ENCODE data around the gene DOP1A. TPM values are rescaled to one million over a fixed set of nuclear protein-coding genes. Genes with fewer than 3 reads are reported as not detected.

DOP1A gene
- total RNA-seq, 2 donors from 2014 or later = 26.1 to 27.4 TPM

- Histone ChIP-seq H3K27me3 (no peaks in the 10 kb centered on the region), H3K27ac (no peak overlapping the region), H3K4me1 (no peaks in the 10 kb centered on the region), H3K4me3 (no peak overlapping the region), H3K9me3 (no peaks in the 10 kb centered on the region), H3K36me3 (peaks cover 3% of the 10 kb centered on the region)
- no peak for DNase-seq (ENCODE audit: low spot score)
- TF ChIP-seq CTCF (IDR thresholded peaks at IDR 0.05) = peak; percentile 79 to 90
Observed at GRCh38 chr6:83055366-83055964, 12.0 kb upstream of the DOP1A start.

GRCh38 chr6:83057705-83058321, 9.7 kb upstream of the DOP1A start:
- Histone ChIP-seq H3K4me3 (no peak overlapping the region), H3K36me3 (peaks cover 3% of the 10 kb centered on the region), H3K27ac (no peak overlapping the region), H3K4me1 (no peaks in the 10 kb centered on the region), H3K27me3 (no peaks in the 10 kb centered on the region), H3K9me3 (no peaks in the 10 kb centered on the region)
- TF ChIP-seq CTCF (IDR thresholded peaks at IDR 0.05) = peak; percentile 27 to 73
- DNase-seq (ENCODE audit: low spot score) = no peak

- Histone ChIP-seq H3K27me3 (no peaks in the 10 kb centered on the region), H3K36me3 (peaks cover 3% of the 10 kb centered on the region), H3K4me3 (no peak overlapping the region), H3K27ac (no peak overlapping the region), H3K9me3 (no peaks in the 10 kb centered on the region), H3K4me1 (peaks cover 0 to 13% of the 10 kb centered on the region in 2 donors)
- DNase-seq (ENCODE audit: low spot score) = no peak
- no peak for TF ChIP-seq CTCF (IDR thresholded peaks at IDR 0.05)
Observed at GRCh38 chr6:83061190-83061589, 6.3 kb upstream of the DOP1A start.

- Histone ChIP-seq H3K4me3 (no peak overlapping the region), H3K27ac (no peak overlapping the region), H3K36me3 (no peaks in the 10 kb centered on the region), H3K27me3 (no peaks in the 10 kb centered on the region), H3K9me3 (no peaks in the 10 kb centered on the region), H3K4me1 (peaks cover 0 to 13% of the 10 kb centered on the region in 2 donors)
- no peak for DNase-seq (ENCODE audit: low spot score)
- no peak for TF ChIP-seq CTCF (IDR thresholded peaks at IDR 0.05)
Observed at GRCh38 chr6:83062225-83062624, 5.2 kb upstream of the DOP1A start.

- no peaks in the 10 kb centered on the region for H3K9me3 ChIP-seq
- H3K36me3 ChIP-seq = no peaks in the 10 kb centered on the region
- H3K27ac ChIP-seq = peak within 1 kb of the TSS; percentile 48 to 78
- H3K27me3 ChIP-seq = no peaks in the 10 kb centered on the region
- H3K4me3 ChIP-seq = peak within 1 kb of the TSS; percentile 63 to 79
- H3K4me1 ChIP-seq = peaks cover 0 to 35% of the 10 kb centered on the region in 2 donors
- DNase-seq (ENCODE audit: low spot score) = peak; percentile 89
- TF ChIP-seq CTCF (IDR thresholded peaks at IDR 0.05) = peak; percentile 98 to 100
Observed at GRCh38 chr6:83065511-83066192, 1.8 kb upstream of the DOP1A start, which contains the start of gene UBE3D. TSS of gene UBE3D (minus strand) at chr6:83065841. CDS start at chr6:83065718, 123 bp downstream.
